Measurements from ENCODE around the gene STING1.

GRCh38 chr5:139438707-139439012, 43.9 kb downstream of the STING1 start:
- TF ChIP-seq CTCF (conservative IDR thresholded peaks at IDR 0.05; ENCODE audit: low read length) (no peak), EZH2phosphoT487 (IDR thresholded peaks at IDR 0.05; ENCODE audit: borderline replicate concordance) (no peak)
